GM19455 (cell line): ENCODE data around the gene P2RX7.
"Not testable (repeated sequence)": the region's sequence is repeated elsewhere in the genome, so short reads cannot be mapped to it uniquely, and the experiment has no call there.

Source experiments
- ATAC-seq: cut with Tn5 transposase; IDR thresholded peaks from one replicate; pipeline ENCODE4 v1.9.1; 2021; ENCODE audit not compliant: unreplicated experiment

P2RX7 gene

GRCh38 chr12:121202407-121203355 lies 70.0 kb downstream of the P2RX7 start:
- ATAC-seq = no peak

GRCh38 chr12:121203482-121203881 lies 70.8 kb downstream of the P2RX7 start:
- ATAC-seq = no peak

GRCh38 chr12:121205491-121205890 lies 72.8 kb downstream of the P2RX7 start:
- ATAC-seq = no peak

GRCh38 chr12:121208571-121208970 lies 75.9 kb downstream of the P2RX7 start:
- not testable (repeated sequence) for ATAC-seq

GRCh38 chr12:121209221-121209620 lies 76.5 kb downstream of the P2RX7 start:
- ATAC-seq = no peak

GRCh38 chr12:121209624-121210572 lies 77.2 kb downstream of the P2RX7 start, which contains the start of gene P2RX4:
P2RX4 (plus strand) TSS chr12:121210129; CDS start chr12:121210165, 36 bp downstream.
- ATAC-seq = peak; percentile 84

GRCh38 chr12:121212875-121213274 lies 80.2 kb downstream of the P2RX7 start:
- ATAC-seq = no peak

GRCh38 chr12:121214166-121214777 lies 81.6 kb downstream of the P2RX7 start:
- no peak for ATAC-seq

GRCh38 chr12:121214855-121215745 lies 82.4 kb downstream of the P2RX7 start:
- ATAC-seq = no peak

GRCh38 chr12:121216102-121216501 lies 83.4 kb downstream of the P2RX7 start:
- no peak for ATAC-seq

- no peak for ATAC-seq
Measured at GRCh38 chr12:121217063-121217462, 84.4 kb downstream of the P2RX7 start.

- no peak for ATAC-seq
Measured at GRCh38 chr12:121217761-121218160, 85.1 kb downstream of the P2RX7 start.

- ATAC-seq = no peak
Measured at GRCh38 chr12:121218588-121219352, 86.1 kb downstream of the P2RX7 start.

- no peak for ATAC-seq
Measured at GRCh38 chr12:121219353-121219986, 86.8 kb downstream of the P2RX7 start.

- no peak for ATAC-seq
Measured at GRCh38 chr12:121222847-121223246, 90.2 kb downstream of the P2RX7 start.

GRCh38 chr12:121223292-121224285 lies 90.9 kb downstream of the P2RX7 start:
- ATAC-seq = no peak

GRCh38 chr12:121224591-121224990 lies 91.9 kb downstream of the P2RX7 start:
- ATAC-seq = no peak

GRCh38 chr12:121226399-121226798 lies 93.7 kb downstream of the P2RX7 start:
- no peak for ATAC-seq
